NT2/D1 (cell line): ENCODE results near the gene API5.

Experiments used
- DNase-seq: peaks from one replicate; pipeline ENCODE4 v3.0.0-alpha.2; 2011; ENCODE audit warnings: low read depth, low spot score
- H3K27me3 ChIP-seq: 2 replicates; pipeline ENCODE4 v1.6.0; 2011; ENCODE audit warnings: mild to moderate bottlenecking; ENCODE audit not compliant: insufficient read length, insufficient read depth
- H3K36me3 ChIP-seq: 2 replicates; pipeline ENCODE4 v1.6.1; 2011; ENCODE audit warnings: mild to moderate bottlenecking, low read length, mixed read lengths; ENCODE audit not compliant: insufficient read depth, insufficient read length
- H3K4me1 ChIP-seq: 2 replicates; pipeline ENCODE4 v1.5.1; 2011; ENCODE audit not compliant: insufficient read depth, insufficient read length
- H3K4me3 ChIP-seq: 2 replicates; pipeline ENCODE4 v1.5.1; 2011; ENCODE audit warnings: low read depth; ENCODE audit not compliant: insufficient read length
- H3K9ac ChIP-seq: 2 replicates; pipeline ENCODE4 v1.6.0; 2011; ENCODE audit warnings: low read depth; ENCODE audit not compliant: insufficient read length
- H3K9me3 ChIP-seq: 2 replicates; pipeline ENCODE4 v1.5.1; 2011; ENCODE audit warnings: mild to moderate bottlenecking, low read length; ENCODE audit not compliant: insufficient read depth
- SUZ12 ChIP-seq: IDR thresholded peaks from 2 replicates; pipeline ENCODE4 v1.6.1; 2011; ENCODE audit not compliant: insufficient read length, insufficient read depth; ENCODE audit errors: extremely low read depth
- YY1 ChIP-seq: IDR thresholded peaks from 2 replicates; pipeline ENCODE4 v1.6.1; 2011; ENCODE audit not compliant: insufficient read length, insufficient read depth
- ZNF274 ChIP-seq: IDR thresholded peaks from 2 replicates; pipeline ENCODE4 v1.6.1; 2011; ENCODE audit warnings: mild to moderate bottlenecking, low read depth, low read length

API5 gene

GRCh38 chr11:43381802-43382201, 70.0 kb downstream of the API5 start:
- Histone ChIP-seq H3K9ac (no peak overlapping the region), H3K9me3 (no peaks in the 10 kb centered on the region), H3K27me3 (no peaks in the 10 kb centered on the region), H3K4me1 (no peaks in the 10 kb centered on the region), H3K36me3 (peaks cover 45% of the 10 kb centered on the region), H3K4me3 (no peak overlapping the region)
- TF ChIP-seq YY1 (no peak), ZNF274 (no peak), SUZ12 (no peak)
- no peak for DNase-seq

GRCh38 chr11:43382614-43383013, 70.8 kb downstream of the API5 start:
- H3K36me3 ChIP-seq, result peaks cover 52% of the 10 kb centered on the region
- no peaks in the 10 kb centered on the region for H3K9me3 ChIP-seq
- no peaks in the 10 kb centered on the region for H3K27me3 ChIP-seq
- no peak overlapping the region for H3K9ac ChIP-seq
- no peak overlapping the region for H3K4me3 ChIP-seq
- no peak for TF ChIP-seq SUZ12
- TF ChIP-seq YY1, result no peak
- TF ChIP-seq ZNF274, result no peak
- DNase-seq, result no peak
- H3K4me1 ChIP-seq, result no peaks in the 10 kb centered on the region

- peaks cover 55% of the 10 kb centered on the region for H3K36me3 ChIP-seq
- H3K4me1 ChIP-seq, result no peaks in the 10 kb centered on the region
- H3K4me3 ChIP-seq, result no peak overlapping the region
- H3K9ac ChIP-seq, result no peak overlapping the region
- no peak for DNase-seq
- no peaks in the 10 kb centered on the region for H3K9me3 ChIP-seq
- TF ChIP-seq YY1, result no peak
- TF ChIP-seq ZNF274, result no peak
- no peak for TF ChIP-seq SUZ12
- H3K27me3 ChIP-seq, result no peaks in the 10 kb centered on the region
Observed at GRCh38 chr11:43384393-43384792, 72.6 kb downstream of the API5 start.

- no peak for DNase-seq
- Histone ChIP-seq H3K4me1 (no peaks in the 10 kb centered on the region), H3K4me3 (no peak overlapping the region), H3K9ac (no peak overlapping the region), H3K27me3 (no peaks in the 10 kb centered on the region), H3K9me3 (no peaks in the 10 kb centered on the region), H3K36me3 (peaks cover 83% of the 10 kb centered on the region)
- TF ChIP-seq YY1 (no peak), SUZ12 (no peak), ZNF274 (no peak)
Observed at GRCh38 chr11:43392713-43393112, 80.9 kb downstream of the API5 start.

GRCh38 chr11:43393765-43394355, 82.1 kb downstream of the API5 start:
- Histone ChIP-seq H3K4me3 (no peak overlapping the region), H3K9ac (no peak overlapping the region), H3K4me1 (no peaks in the 10 kb centered on the region), H3K27me3 (no peaks in the 10 kb centered on the region), H3K36me3 (peaks cover 89% of the 10 kb centered on the region), H3K9me3 (no peaks in the 10 kb centered on the region)
- TF ChIP-seq ZNF274 (no peak), SUZ12 (no peak), YY1 (no peak)
- DNase-seq, result no peak
